ENCODE results near the gene CPNE7. TPM values are rescaled to one million over a fixed set of nuclear protein-coding genes. Genes with fewer than 3 reads are reported as not detected.

CPNE7 gene
- total RNA-seq, 1 donor from 2014 or later = 1.2 TPM

DNA sequence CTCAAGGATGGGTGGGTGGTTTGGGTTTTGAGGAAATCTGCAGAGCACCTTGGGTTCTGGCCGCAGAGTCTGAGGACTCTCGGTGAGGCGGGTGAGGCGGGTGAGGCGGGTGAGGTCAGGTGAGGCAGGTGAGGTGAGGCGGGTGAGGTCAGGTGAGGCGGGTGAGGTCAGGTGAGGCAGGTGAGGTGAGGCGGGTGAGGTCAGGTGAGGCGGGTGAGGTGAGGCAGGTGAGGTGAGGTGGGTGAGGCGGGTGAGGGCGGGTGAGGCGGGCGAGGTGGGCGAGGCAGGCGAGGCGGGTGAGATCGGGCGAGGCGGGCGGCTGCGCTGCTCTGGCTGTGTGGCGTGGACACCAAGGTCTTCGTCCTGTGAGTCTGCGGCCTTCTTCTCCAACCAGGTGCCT lies 39.2 kb upstream of the CPNE7 start:
- TF ChIP-seq, protein P1, sequence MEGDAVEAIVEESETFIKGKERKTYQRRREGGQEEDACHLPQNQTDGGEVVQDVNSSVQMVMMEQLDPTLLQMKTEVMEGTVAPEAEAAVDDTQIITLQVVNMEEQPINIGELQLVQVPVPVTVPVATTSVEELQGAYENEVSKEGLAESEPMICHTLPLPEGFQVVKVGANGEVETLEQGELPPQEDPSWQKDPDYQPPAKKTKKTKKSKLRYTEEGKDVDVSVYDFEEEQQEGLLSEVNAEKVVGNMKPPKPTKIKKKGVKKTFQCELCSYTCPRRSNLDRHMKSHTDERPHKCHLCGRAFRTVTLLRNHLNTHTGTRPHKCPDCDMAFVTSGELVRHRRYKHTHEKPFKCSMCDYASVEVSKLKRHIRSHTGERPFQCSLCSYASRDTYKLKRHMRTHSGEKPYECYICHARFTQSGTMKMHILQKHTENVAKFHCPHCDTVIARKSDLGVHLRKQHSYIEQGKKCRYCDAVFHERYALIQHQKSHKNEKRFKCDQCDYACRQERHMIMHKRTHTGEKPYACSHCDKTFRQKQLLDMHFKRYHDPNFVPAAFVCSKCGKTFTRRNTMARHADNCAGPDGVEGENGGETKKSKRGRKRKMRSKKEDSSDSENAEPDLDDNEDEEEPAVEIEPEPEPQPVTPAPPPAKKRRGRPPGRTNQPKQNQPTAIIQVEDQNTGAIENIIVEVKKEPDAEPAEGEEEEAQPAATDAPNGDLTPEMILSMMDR (IDR thresholded peaks at IDR 0.05; ENCODE audit: unreplicated experiment) = no peak
- Mint-ChIP-seq H3K27me3 (ENCODE audit: low read depth) (no peaks in the 10 kb centered on the region), H3K4me3 (no peak overlapping the region), H3K4me1 (no peaks in the 10 kb centered on the region), H3K36me3 (peaks cover 20% of the 10 kb centered on the region), H3K27ac (no peak overlapping the region), H3K9me3 (no peaks in the 10 kb centered on the region)
- no peak for DNase-seq (ENCODE audit: low spot score in 2 of 2, unreplicated experiment in 2 of 2)

DNA sequence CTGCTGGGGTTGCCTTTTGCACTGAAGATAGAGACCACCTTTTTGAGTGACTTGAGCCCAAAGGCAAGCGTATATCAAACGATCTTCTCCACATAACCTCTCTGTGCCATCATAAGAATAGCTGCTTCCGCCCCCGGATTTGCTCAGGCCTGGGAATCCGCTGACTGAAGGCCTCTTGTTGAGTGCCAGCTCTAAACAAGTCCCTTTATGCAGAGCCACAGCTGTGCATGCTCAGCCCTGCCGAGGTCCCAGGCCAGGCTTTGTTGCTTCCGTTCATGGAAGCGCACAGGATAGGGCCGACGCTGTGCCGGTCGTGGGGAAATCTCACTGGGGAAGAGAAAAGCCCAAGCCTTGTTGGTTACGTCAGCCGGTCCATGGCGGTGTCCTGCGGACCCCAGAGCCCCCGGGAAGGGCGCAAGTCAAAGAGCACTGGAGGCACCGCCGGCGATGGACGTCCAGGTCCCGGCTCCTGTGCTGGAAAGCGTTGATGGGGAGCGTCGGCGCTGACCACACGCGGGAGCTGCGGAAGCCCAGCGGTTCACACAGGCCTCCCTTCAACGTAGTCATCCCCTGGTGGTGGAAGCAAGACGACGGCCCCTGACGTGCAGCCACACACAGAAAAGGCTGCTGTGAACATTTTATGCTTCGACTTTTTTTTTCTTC lies 38.5 kb upstream of the CPNE7 start:
- Mint-ChIP-seq H3K4me1 (no peaks in the 10 kb centered on the region), H3K9me3 (no peaks in the 10 kb centered on the region), H3K27ac (no peak overlapping the region), H3K36me3 (peaks cover 20% of the 10 kb centered on the region), H3K27me3 (ENCODE audit: low read depth) (no peaks in the 10 kb centered on the region), H3K4me3 (no peak overlapping the region)
- TF ChIP-seq, protein P1 (IDR thresholded peaks at IDR 0.05; ENCODE audit: unreplicated experiment) = no peak
- no peak for DNase-seq (ENCODE audit: low spot score in 2 of 2, unreplicated experiment in 2 of 2)

DNA sequence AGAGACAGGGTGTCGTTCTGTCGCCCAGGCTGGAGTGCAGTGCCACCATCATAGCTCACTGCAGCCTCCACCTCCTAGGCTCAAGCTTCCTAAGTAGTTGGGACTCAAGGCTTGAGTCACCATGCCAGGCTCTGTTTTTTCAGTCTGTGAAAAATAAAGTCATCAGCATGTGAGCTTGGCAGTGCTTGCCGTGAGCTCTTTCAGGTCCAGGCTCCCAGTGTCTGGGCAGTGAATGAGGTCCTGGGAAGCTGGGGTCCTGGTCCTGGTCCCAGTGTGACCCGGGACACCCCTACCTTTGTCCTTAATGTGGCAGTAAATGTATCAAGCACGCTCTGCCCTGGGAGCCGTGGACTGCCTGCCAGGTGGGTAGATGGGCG lies 38.0 kb upstream of the CPNE7 start:
- Mint-ChIP-seq H3K27me3 (ENCODE audit: low read depth) (no peaks in the 10 kb centered on the region), H3K36me3 (peaks cover 22% of the 10 kb centered on the region), H3K4me3 (no peak overlapping the region), H3K27ac (no peak overlapping the region), H3K4me1 (no peaks in the 10 kb centered on the region), H3K9me3 (no peaks in the 10 kb centered on the region)
- DNase-seq (ENCODE audit: low spot score in 2 of 2, unreplicated experiment in 2 of 2) = no peak
- TF ChIP-seq, protein P1 (IDR thresholded peaks at IDR 0.05; ENCODE audit: unreplicated experiment) = no peak

DNA sequence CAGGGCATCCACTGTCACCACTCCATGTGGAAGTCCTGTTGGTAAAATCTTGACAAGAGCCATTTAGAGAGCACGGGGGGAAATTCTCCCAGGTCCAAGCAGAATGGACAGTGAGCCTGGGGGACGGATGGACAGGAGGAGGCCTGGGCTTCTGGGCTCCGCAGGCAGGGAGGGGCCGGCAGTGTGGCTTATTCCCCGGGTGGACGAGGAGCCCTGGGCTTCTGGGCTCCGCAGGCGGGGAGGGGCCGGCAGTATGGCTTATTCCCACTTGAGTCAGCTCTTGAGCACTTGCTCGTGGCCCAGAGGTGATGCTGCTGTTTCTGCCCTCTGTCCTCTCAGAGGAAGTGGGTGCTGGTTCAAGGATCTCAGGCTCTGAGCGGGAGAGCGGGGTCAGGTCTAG lies 37.3 kb upstream of the CPNE7 start:
- H3K36me3 Mint-ChIP-seq = peaks cover 23% of the 10 kb centered on the region
- no peak for DNase-seq (ENCODE audit: low spot score in 2 of 2, unreplicated experiment in 2 of 2)
- no peaks in the 10 kb centered on the region for H3K27me3 Mint-ChIP-seq (ENCODE audit: low read depth)
- no peaks in the 10 kb centered on the region for H3K9me3 Mint-ChIP-seq
- TF ChIP-seq, protein P1 (IDR thresholded peaks at IDR 0.05; ENCODE audit: unreplicated experiment) = no peak
- H3K27ac Mint-ChIP-seq = no peak overlapping the region
- H3K4me3 Mint-ChIP-seq = no peak overlapping the region
- no peaks in the 10 kb centered on the region for H3K4me1 Mint-ChIP-seq

DNA sequence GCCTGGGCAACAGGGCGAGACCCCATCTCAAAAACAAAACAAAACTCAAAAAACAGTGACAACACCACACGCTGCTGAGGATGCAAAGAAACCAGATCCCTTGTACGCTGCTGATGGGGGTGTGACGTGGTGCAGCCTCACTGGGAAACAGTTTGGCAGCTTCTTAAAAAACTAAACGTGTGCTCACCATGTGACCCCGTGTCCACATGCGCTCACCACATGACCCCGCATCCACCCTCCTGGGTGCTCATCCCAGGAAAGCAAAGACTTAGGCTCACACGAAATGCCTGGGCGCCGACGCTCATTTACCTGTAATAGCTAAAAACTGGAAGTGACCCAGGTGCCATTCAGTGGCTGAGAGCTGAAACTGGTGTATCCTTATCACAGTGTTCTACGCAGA lies 35.0 kb upstream of the CPNE7 start:
- H3K36me3 Mint-ChIP-seq = peaks cover 15% of the 10 kb centered on the region

More for the DNA sequence above, 35.0 kb upstream of the CPNE7 start:
- H3K27ac Mint-ChIP-seq = no peak overlapping the region
- no peaks in the 10 kb centered on the region for H3K27me3 Mint-ChIP-seq (ENCODE audit: low read depth)
- H3K4me3 Mint-ChIP-seq = no peak overlapping the region
- TF ChIP-seq, protein P1 (IDR thresholded peaks at IDR 0.05; ENCODE audit: unreplicated experiment) = no peak
- no peaks in the 10 kb centered on the region for H3K4me1 Mint-ChIP-seq
- DNase-seq (ENCODE audit: low spot score in 2 of 2, unreplicated experiment in 2 of 2) = no peak
- no peaks in the 10 kb centered on the region for H3K9me3 Mint-ChIP-seq

Data from mesothelial cell of epicardium (in vitro differentiated cells).